Measurements from ENCODE around the gene KCNQ1OT1.

- TF ChIP-seq CREM (CRISPR knock-in tag; IDR thresholded peaks at IDR 0.05) (no peak), NR2C2 (CRISPR knock-in tag; IDR thresholded peaks at IDR 0.05) (no peak), ELF4 (CRISPR knock-in tag; IDR thresholded peaks at IDR 0.05; ENCODE audit: low read depth) (no peak), CTCF (IDR thresholded peaks at IDR 0.05) (no peak), RELA (CRISPR knock-in tag; IDR thresholded peaks at IDR 0.05; ENCODE audit: borderline replicate concordance) (no peak)
- TF ChIP-seq, protein P1, sequence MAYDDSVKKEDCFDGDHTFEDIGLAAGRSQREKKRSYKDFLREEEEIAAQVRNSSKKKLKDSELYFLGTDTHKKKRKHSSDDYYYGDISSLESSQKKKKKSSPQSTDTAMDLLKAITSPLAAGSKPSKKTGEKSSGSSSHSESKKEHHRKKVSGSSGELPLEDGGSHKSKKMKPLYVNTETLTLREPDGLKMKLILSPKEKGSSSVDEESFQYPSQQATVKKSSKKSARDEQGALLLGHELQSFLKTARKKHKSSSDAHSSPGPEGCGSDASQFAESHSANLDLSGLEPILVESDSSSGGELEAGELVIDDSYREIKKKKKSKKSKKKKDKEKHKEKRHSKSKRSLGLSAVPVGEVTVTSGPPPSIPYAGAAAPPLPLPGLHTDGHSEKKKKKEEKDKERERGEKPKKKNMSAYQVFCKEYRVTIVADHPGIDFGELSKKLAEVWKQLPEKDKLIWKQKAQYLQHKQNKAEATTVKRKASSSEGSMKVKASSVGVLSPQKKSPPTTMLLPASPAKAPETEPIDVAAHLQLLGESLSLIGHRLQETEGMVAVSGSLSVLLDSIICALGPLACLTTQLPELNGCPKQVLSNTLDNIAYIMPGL (CRISPR knock-in tag; IDR thresholded peaks at IDR 0.05) = no peak
Measured at GRCh38 chr11:2582946-2583604, 116.7 kb downstream of the KCNQ1OT1 start.
